GOT3 (cell line): ENCODE measurements around the gene MAPK8IP3.
A peak's percentile ranks its signal among the peaks of the same experiment; 100 is the strongest.

Experiments
- DNase-seq: peaks from one replicate; lab custom pipeline; 2025; ENCODE audit warnings: mixed read lengths; lab: John Stamatoyannopoulos, UW

The MAPK8IP3 gene, protein sequence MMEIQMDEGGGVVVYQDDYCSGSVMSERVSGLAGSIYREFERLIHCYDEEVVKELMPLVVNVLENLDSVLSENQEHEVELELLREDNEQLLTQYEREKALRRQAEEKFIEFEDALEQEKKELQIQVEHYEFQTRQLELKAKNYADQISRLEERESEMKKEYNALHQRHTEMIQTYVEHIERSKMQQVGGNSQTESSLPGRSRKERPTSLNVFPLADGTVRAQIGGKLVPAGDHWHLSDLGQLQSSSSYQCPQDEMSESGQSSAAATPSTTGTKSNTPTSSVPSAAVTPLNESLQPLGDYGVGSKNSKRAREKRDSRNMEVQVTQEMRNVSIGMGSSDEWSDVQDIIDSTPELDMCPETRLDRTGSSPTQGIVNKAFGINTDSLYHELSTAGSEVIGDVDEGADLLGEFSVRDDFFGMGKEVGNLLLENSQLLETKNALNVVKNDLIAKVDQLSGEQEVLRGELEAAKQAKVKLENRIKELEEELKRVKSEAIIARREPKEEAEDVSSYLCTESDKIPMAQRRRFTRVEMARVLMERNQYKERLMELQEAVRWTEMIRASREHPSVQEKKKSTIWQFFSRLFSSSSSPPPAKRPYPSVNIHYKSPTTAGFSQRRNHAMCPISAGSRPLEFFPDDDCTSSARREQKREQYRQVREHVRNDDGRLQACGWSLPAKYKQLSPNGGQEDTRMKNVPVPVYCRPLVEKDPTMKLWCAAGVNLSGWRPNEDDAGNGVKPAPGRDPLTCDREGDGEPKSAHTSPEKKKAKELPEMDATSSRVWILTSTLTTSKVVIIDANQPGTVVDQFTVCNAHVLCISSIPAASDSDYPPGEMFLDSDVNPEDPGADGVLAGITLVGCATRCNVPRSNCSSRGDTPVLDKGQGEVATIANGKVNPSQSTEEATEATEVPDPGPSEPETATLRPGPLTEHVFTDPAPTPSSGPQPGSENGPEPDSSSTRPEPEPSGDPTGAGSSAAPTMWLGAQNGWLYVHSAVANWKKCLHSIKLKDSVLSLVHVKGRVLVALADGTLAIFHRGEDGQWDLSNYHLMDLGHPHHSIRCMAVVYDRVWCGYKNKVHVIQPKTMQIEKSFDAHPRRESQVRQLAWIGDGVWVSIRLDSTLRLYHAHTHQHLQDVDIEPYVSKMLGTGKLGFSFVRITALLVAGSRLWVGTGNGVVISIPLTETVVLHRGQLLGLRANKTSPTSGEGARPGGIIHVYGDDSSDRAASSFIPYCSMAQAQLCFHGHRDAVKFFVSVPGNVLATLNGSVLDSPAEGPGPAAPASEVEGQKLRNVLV (N-terminal part only)

DNA sequence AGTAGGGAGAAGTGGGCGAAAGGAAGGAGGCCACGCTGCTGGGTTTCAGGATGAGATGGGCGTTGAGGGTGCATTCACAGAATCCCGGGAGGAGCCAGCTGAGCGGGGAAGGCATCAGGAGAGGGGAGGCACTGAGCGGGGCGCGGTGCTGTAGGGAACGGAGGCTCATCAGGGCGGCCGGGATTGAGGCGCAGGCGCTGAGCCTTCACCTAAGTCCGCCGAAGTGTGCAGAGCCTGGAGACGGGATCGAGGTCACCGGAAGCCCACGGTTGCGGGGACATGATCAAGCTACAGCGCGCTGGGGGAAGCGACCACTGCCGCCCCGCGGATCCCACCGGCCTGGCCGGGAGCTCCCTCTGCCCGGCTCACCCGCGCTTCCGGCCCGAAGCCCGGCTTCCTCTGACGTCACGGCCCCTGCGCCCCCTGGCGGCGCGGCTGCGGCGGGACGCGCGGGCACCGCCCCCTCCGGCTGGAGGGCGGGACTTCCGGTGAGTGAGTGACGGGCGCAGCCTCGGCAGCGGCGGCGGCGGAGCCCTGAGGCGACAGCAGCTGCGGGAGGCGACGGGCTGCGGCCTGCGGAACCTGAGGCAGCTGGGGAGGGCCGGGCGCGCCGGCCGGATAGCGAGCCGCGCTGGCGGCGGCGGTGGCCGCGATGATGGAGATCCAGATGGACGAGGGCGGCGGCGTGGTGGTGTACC lies at the start of gene MAPK8IP3:
TSS of gene MAPK8IP3 (plus strand) at position 508 of the 698 bp plus-strand sequence. CDS start at position 653, 145 bp downstream.
- DNase-seq: peak; percentile 93

DNA sequence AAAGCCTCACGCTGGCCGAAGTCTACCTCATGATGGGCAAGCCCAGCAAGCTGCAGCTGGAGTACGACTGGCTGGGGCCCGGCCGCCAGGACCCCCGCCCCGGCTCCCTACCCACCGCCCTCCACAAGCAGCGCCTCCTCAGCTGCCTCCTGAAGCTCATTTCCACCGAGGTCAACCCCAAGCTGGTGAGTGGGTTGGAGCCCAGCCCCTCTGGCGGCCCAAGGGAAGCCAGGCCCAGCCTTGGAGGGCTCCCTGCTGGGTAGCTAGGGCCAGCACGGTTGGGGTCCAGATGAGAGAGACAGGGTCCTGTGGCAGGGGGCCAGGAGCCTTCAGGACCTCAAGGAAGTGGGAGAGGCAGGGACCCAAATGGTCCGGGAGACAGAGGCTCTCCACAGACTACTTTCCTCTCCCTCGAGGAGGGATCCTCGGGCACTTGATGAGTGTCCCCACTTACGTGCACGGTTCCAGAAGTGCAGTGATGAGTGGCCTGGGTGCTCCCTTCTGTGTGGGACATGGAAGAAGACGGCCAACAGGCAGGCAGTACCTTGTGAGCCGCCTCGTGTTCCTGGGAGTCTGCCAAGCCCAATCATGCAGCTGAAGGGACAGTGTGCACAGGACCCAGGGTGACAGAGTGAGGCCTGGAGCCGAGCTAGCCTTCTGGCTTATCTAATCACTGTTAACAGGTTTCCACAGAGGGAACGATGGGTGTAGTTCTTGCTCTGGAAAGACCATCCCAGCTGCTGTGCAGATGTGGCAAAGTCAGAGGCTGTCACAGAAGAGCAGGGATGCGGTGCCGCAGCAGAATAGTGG lies 49.0 kb upstream of the MAPK8IP3 start:
- no peak for DNase-seq

DNA sequence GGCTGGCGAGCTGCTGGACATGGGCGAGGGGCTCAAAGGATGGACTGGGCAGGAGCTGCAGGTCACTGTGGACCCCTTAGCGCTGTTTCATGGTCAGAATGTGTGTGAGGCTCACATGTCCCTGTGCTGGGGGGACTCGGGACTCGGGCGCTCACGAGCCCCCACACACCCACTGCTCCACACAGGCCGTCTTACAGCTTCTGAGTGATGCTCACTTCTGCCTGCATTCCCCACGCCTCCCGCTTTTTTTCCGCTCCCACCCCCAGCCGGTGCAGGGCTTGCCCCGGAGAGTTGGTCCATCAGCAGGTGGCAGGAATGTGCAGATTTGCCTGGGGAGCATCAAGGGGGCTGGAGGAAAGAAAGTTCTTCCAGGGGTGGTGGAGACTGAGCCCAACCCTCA lies 48.2 kb upstream of the MAPK8IP3 start:
- DNase-seq: no peak

DNA sequence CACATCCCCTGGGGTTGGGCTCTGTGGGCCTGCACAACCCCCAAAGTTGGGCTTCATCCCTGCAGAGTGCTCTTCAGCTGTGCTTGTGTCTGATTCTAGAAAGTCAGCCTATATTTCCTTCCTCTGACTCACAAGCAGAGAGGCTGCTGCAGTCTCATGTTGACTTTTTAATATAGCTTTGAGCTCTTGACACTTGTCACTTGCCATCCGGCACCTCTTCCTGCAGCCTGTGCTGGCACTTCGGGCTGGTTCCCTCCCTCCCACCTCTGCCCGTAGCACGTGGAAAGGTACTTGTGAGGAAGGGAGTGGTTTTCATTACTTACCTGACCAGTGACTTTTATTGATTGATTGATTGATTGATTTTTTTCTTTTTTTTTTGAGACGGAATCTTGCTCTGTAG lies 47.0 kb upstream of the MAPK8IP3 start:
- no peak for DNase-seq

DNA sequence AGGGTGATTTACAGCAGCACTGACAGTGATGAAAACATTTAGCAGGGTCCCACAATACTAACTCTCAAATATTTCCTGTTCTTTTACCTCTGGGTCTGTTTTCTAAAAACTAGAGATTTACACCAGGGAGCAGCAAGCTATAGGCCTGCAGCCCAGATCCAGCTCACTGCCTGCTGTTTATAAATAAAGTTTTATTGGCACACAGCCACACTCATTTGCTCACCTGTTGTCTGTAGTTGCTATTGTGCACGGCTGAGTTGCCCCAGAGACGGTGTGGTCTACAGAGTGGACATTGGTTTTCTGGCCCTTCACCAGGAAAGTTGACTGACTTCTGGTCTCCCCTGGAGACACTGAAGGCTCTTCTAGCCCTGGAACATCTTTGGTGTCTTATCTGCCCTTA lies 44.2 kb upstream of the MAPK8IP3 start:
- no peak for DNase-seq

DNA sequence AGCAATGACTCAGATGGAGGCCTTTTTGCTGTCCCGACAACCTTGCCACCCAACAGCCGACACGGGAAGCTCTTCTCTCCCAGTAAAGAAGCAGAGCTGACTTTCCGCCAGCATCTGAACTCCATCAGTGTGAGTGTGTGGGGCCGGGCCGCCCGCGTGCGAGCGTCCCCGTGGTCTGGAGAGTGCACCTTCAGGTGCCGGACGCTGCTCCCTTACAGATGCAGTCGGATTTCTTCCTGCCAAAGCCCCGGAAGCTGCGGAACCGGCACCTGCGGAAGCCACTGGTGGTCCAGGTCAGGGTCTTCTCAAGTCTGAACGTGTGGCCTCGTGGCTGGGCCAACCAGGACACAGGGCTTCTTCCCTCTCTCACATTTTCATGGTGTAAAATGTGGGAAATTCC lies 43.5 kb upstream of the MAPK8IP3 start:
- DNase-seq: no peak

DNA sequence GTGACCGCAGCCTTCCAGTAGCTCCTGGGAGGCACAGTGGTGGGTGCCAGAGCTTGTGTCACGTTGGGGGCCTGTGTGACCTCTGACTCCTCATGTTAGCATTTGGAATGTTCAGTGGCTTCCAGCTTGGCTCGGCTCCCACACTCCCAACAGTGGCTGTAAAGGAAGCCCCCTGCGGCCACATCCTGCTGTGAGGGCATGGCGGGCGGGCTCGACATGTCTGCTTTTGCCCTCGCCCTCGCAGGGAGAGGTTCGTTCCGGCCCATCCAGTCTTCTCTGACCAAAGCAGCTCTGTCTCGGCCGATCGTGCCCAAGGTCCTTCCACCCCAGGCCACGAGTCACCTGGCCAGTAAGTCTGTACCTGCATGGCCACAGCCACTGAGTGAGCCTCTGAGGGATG lies 40.2 kb upstream of the MAPK8IP3 start:
- no peak for DNase-seq

DNA sequence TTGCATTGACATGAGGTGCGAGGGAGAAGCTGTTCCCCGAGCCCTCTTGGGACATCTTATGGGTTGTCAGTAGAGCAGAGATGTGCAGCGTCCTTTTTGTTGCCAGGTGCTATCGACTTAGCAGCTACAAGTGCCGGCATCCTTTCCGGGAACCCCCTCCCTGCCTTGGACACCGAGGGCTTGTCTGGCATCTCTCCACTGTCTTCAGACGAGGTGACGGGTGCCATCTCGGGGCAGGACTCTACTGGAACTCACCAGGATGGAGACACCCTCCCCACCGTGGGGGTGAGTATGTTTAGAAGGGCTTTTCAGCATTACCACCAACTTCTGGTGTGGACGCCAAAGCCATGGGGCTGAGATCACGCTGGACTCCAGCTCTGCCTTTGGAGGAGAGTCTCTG lies 39.7 kb upstream of the MAPK8IP3 start:
- DNase-seq: no peak

DNA sequence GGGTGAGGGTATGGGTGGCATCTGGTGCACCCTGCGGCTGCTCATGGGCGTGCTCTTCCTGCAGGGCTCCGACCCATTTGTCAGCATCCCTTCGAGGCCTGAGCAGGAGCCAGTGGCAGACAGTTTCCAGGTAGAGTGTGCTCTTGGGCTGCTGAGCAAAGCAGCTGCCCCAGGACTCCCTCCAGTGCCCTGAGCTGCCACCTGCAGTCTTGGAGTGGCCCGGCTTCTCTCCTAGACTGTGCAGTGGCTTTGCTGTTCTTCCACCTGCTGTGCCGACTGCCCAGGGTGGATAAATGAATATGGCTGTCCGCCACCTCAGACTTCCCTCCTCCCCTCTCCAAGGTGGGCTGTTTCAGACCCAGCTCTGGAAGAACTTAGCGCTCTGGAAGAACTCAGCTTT lies 38.7 kb upstream of the MAPK8IP3 start:
- DNase-seq: no peak

DNA sequence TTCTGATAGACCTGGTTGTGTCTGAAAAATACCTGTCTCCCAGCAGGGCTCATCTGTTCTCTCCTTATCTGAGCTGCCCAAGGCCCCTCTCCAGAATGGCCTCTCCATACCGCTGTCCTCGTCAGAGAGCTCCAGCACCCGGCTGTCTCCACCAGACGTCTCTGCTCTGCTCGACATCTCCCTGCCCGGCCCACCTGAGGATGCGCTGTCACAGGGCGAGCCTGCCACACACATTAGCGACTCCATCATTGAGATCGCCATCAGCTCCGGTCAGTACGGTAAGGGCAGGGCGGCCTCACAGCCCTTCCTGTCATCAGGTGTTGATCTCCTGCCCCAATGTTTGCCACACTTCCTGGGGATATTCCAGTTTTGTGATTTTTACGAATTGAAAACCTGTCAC lies 38.1 kb upstream of the MAPK8IP3 start:
- no peak for DNase-seq

DNA sequence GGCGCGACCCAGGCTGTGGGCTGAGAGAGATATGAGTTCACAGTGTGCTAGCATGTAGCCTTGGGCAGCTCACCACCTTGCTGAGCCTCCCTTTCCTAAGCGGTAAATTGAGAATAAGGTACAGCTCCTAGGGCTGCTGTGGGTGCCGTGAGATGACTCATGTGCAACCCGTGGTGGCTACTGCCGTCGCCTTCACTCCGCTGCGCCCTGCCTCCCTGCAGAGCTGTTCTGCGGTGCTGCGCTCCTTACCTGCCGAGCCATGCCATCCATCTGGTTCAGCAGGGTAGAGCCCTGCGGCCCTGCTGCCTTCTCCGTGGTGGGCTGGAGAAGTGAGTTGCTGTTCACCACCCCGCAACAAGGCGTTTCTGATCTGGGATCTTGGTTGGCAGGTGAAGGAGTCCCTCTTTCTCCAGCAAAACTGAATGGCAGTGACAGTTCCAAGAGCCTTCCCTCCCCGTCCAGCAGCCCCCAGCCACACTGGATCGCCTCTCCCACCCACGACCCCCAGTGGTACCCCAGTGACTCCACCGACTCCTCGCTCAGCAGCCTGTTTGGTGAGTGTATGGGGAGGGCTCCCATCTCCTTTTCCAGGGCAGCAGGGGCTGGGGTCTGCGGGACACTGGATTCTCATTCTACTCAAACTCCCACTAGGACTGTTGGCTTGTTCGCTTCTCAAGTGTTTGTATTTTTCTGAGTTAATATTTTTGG lies 37.2 kb upstream of the MAPK8IP3 start:
- no peak for DNase-seq

DNA sequence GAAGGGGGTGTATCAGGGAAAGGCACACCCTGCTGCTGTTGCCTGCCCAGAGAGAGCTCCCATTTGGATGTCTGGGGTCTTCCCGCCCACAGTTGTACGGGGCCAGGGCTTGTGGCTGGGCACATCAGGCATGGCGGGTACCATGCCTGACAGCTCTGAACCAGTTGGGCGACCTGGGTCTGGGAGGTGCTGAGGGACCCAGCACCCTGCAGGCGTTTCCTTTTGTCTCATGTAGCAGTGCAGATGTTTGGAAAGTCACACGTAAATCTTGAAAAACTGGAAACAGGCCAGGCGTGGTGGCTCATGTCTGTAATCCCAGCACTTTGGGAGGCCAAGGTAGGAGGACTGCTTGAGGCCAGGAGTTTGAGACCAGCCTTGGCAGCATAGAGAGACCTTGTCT lies 36.3 kb upstream of the MAPK8IP3 start:
- DNase-seq: no peak

DNA sequence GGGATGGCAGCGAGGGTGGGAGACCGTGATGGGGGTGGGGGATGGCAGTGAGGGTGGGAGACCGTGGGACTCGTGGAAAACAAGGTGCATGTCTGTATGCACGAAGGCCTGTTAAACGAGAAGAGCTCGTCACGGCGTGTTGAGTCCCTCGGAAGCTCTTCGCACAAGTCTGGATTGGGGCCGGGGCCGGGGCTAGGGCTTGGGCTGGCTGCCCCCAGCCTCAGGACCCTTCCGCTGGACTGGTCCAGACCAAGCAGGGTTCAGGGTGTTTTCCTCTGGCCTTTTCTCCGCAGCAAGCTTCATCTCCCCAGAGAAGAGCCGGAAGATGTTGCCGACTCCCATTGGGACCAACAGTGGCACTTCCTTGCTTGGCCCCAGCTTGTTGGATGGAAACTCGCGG lies 35.6 kb upstream of the MAPK8IP3 start:
- DNase-seq: no peak

DNA sequence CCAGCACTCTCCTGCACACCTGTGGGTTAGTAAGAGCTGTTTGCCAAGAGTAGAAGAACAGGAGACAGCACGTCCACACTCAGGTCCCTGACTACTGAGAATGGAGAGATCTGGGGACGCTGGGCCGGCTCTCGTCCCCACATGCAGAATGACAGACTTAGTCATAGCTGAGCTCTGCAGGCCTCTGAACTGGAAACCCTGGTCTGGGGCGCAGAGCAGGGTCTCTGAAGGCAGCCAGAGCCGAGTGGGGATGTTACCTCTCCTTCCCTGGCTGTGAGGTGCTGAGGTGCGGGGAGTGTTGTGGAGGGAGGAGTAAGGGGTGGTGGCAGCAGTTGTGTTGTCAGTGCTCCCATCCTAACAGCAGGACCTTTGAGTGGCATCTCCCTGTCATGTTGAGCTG lies 35.1 kb upstream of the MAPK8IP3 start:
- DNase-seq: no peak

DNA sequence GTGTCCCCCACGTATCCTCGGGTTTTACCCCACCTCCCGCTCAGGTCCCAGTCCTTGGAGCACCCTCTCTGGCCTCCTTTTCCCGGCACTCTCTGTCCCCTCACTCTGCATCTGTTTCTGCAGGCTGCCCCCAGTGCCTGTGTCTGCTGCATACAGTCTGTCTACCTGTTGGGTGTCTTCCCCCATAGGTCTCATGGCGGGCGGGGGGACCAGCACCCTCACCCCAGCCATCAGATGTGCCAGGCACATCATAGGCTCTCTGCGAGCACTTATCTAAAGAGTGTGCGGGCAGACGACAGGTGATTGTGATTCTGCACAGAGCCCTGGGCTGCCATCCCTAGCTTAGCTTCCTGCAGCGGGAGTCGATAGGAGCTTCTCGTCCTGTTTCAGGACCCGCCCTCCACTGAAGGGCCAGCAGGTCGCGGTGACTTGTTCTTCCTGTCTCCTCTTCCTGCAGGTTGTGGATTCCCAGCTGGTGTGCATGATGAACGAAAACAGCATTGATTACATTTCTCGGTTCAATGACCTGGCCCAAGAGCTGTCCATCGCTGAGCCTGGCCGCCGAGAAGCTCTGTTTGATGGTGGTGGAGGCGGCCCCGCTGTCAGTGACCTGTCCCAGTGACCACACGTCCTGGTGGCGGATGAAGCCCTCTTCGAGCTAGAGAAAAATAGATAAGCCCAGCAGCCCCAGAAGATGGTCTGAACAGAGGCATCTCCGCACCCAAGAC lies 32.4 kb upstream of the MAPK8IP3 start:
- DNase-seq: no peak

DNA sequence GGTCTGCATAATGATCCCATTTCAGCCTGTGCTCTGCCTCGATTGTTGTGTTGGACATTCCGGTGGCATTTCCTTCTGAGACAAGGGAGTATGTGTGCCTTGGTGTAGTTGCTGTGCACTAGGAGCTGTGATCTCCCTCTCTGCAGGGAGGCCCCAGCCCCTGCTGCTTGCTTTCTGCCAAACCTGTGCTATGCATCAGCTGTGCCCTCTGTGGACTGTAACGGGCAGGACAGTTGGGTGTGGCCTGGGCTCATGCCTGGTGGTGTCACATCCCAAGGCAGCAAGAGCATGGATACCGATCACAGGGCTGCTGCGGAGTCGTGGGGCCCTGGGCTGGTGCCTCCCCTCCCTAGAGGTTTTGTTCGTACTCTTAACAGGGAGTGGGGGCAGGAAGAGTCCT lies 31.7 kb upstream of the MAPK8IP3 start:
- no peak for DNase-seq

DNA sequence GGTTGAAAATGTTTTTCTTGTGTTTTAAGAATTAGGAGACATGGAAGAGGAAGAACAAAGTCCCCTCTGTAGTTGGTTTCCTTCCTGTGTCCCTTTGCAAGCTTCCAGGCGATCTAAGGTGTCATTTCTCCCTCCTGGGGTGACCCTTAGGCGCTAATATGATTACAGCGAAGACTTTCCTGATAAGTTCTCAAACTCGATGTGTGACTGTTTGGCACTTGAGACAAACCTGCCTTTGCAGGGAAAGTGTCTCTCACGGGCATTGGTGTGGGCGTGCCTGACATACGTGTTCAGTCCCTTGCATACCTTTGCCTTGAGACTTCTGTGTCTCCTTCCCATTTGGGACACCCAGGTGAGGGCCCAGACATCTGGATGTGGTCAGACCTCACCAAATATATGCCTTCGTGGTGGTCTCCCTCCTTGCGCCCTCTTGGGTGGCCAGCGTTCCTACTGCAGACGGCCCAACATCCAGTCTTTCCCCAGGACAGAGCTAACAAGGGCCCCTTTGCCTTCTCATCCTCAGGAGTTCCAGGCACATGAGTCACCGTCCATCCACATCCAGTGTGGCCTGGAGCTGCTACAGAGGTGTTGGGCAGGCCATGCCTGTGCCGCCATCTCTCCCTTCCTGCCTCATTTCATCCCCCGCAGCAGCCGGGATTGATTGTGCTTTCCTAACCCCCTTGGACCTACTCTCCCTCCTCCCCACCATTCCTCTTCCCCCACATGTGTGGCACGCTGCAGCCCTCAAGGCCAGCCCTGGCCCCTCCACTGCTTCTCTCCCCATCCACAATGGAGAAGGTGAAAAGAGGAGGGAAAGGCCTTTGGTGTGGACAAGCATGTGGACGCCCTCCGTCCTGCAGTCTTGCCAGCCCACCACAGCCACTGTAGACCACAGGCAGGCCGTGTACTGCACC lies 31.0 kb upstream of the MAPK8IP3 start:
- DNase-seq: no peak

DNA sequence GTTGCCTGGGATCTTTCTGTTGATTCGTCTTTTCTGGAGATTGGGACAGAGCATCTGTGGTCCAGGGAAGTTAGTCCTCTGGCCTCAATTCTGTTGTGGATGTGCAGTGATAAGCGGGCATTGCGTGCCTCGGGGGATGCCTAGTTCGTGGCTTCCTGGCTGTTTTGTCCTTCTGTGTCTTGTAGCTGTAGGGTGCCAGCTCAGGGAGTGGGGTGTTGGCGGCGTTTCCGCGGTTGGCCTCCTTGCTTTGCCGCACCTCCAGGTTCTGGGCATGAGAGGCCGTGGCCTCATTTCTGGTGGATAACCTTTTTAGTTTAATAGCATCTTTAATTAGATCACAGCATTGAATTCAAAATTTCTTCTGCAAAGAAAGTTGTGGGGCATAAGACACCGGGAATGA lies 29.3 kb upstream of the MAPK8IP3 start:
- no peak for DNase-seq
